Measurements from ENCODE around the gene PDPK1.

DNA sequence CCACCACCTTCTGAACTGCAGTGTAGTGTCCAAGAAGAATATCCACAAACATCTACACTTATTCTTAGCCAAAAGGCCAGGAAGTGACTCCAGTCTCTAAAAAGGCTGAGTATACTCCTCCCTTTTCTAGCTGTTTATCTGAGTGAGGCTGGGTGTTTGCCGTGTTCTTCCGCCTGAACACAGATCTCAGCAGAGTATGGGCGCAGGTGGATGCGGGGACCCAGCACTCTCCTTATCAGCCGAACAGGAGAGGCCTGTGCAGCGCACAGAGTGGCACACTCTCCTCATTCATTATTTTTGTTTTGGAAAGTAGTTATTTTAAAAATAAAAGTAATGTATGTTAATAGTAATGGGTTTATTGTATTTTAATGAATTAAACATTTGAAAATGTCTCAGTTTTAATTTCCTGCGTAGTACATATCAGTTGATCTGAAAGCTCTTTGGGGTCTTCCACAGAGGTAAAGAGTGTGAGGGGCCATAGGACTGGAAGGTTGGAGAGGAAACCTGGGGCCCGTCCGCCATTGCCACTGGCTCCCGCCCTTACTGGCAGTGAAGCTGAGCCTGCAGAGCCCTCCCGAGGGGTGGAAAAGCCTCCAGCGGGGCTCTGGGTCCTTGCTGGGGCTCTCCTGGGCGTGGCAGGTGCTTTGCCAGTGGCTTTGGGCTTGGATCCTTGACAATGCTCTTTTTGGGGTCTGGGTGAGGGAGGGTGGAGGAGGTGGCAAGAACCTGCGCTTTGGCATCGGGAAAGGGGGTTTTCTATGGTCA, 53.8 kb downstream of the PDPK1 start:
- TF ChIP-seq, protein P1, sequence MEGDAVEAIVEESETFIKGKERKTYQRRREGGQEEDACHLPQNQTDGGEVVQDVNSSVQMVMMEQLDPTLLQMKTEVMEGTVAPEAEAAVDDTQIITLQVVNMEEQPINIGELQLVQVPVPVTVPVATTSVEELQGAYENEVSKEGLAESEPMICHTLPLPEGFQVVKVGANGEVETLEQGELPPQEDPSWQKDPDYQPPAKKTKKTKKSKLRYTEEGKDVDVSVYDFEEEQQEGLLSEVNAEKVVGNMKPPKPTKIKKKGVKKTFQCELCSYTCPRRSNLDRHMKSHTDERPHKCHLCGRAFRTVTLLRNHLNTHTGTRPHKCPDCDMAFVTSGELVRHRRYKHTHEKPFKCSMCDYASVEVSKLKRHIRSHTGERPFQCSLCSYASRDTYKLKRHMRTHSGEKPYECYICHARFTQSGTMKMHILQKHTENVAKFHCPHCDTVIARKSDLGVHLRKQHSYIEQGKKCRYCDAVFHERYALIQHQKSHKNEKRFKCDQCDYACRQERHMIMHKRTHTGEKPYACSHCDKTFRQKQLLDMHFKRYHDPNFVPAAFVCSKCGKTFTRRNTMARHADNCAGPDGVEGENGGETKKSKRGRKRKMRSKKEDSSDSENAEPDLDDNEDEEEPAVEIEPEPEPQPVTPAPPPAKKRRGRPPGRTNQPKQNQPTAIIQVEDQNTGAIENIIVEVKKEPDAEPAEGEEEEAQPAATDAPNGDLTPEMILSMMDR (IDR thresholded peaks at IDR 0.05): no peak
- no peak for TF ChIP-seq POLR2A (IDR thresholded peaks at IDR 0.05)

Measured in heart left ventricle (tissue), 13 donors.